ENCODE measurements around the gene TRANK1. TPM values are rescaled to one million over a fixed set of nuclear protein-coding genes. Genes with fewer than 3 reads are reported as not detected.

TRANK1 gene
- total RNA-seq, 1 experiment from 2014 or later: 1.1 TPM

- no peak for TF ChIP-seq POLR2AphosphoS5 (IDR thresholded peaks at IDR 0.05; ENCODE audit: low read depth, low read length)
- no peak for TF ChIP-seq SIN3A (IDR thresholded peaks at IDR 0.05; ENCODE audit: low read depth)
- TF ChIP-seq ZFX (IDR thresholded peaks at IDR 0.05): no peak
- TF ChIP-seq, protein P1, sequence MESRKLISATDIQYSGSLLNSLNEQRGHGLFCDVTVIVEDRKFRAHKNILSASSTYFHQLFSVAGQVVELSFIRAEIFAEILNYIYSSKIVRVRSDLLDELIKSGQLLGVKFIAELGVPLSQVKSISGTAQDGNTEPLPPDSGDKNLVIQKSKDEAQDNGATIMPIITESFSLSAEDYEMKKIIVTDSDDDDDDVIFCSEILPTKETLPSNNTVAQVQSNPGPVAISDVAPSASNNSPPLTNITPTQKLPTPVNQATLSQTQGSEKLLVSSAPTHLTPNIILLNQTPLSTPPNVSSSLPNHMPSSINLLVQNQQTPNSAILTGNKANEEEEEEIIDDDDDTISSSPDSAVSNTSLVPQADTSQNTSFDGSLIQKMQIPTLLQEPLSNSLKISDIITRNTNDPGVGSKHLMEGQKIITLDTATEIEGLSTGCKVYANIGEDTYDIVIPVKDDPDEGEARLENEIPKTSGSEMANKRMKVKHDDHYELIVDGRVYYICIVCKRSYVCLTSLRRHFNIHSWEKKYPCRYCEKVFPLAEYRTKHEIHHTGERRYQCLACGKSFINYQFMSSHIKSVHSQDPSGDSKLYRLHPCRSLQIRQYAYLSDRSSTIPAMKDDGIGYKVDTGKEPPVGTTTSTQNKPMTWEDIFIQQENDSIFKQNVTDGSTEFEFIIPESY (IDR thresholded peaks at IDR 0.05; ENCODE audit: extremely low read depth, insufficient replicate concordance, low read length): no peak
- TF ChIP-seq, protein P2, sequence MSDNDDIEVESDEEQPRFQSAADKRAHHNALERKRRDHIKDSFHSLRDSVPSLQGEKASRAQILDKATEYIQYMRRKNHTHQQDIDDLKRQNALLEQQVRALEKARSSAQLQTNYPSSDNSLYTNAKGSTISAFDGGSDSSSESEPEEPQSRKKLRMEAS (IDR thresholded peaks at IDR 0.05): no peak
Observed at GRCh38 chr3:36876181-36876936, 68.5 kb downstream of the TRANK1 start (continued).

- no peaks in the 10 kb centered on the region for H3K9me2 ChIP-seq (ENCODE audit: insufficient read depth)
- intact Hi-C loops (cut with micrococcal nuclease): no loop called here
- ChIA-PET CTCF (no interaction called here), RAD21 (ENCODE audit: low non-redundant PET in 1 of 2, low total read pairs in 2 of 2, uncharacterized antibody in 2 of 2, unreplicated experiment in 2 of 2) (no interaction called here), POLR2A (no interaction called here)
- BruUV-seq (replicated peaks): no TSS peak
- H2AFZ ChIP-seq (ENCODE audit: low read depth, low read length, poor library complexity, severe bottlenecking): no peak overlapping the region
- no peak for DNase-seq (ENCODE audit: low read depth, low spot score)
- H3K9me3 ChIP-seq (ENCODE audit: control insufficient read depth in 1 of 2, insufficient read depth in 1 of 2, low read depth in 1 of 2, low read length in 2 of 2): no peaks in the 10 kb centered on the region
- H3K4me2 ChIP-seq (ENCODE audit: low read length): no peak overlapping the region
- H3K4me1 ChIP-seq (ENCODE audit: control insufficient read depth in 1 of 2, insufficient read depth in 2 of 2, low read length in 2 of 2): no peaks in the 10 kb centered on the region
- no peak overlapping the region for H3K4me3 ChIP-seq (replicated peaks in 1 of 2; ENCODE audit: low read depth in 1 of 2, low read length in 2 of 2)
- H3K27ac ChIP-seq (ENCODE audit: low read depth, low read length): no peak overlapping the region
- H3K9ac ChIP-seq (ENCODE audit: low read length): no peak overlapping the region
- H4K20me1 ChIP-seq (ENCODE audit: insufficient read depth): no peaks in the 10 kb centered on the region
- peaks cover 7% of the 10 kb centered on the region; the same call in 1 of the 2 replicates for H3K27me3 ChIP-seq (ENCODE audit: insufficient read depth, low read length)
- no peak for ATAC-seq
- H3K79me2 ChIP-seq (ENCODE audit: insufficient read depth, low read length): no peaks in the 10 kb centered on the region
- no peaks in the 10 kb centered on the region for H3K36me3 ChIP-seq (ENCODE audit: control insufficient read depth in 1 of 2, insufficient read depth in 2 of 2, low read length in 2 of 2)
- TF ChIP-seq FOSL1 (IDR thresholded peaks at IDR 0.05; ENCODE audit: low read depth) (no peak), ATF3 (IDR thresholded peaks at IDR 0.05) (no peak), TCF7L2 (IDR thresholded peaks at IDR 0.05; ENCODE audit: borderline replicate concordance, extremely low read depth, insufficient read depth, insufficient read length) (no peak), POLR2AphosphoS5 (IDR thresholded peaks at IDR 0.05; ENCODE audit: low read depth, low read length) (no peak), EGR1 (IDR thresholded peaks at IDR 0.05; ENCODE audit: low read depth) (no peak), EZH2phosphoT487 (IDR thresholded peaks at IDR 0.05; ENCODE audit: borderline replicate concordance) (no peak), ELF1 (IDR thresholded peaks at IDR 0.05; ENCODE audit: borderline replicate concordance, low read depth) (no peak), SRF (IDR thresholded peaks at IDR 0.05; ENCODE audit: low read depth) (no peak), CBX3 (IDR thresholded peaks at IDR 0.05; ENCODE audit: low read depth) (no peak), SP1 (IDR thresholded peaks at IDR 0.05; ENCODE audit: low read depth) (no peak), ZFX (IDR thresholded peaks at IDR 0.05) (no peak)
- TF ChIP-seq, protein P3, sequence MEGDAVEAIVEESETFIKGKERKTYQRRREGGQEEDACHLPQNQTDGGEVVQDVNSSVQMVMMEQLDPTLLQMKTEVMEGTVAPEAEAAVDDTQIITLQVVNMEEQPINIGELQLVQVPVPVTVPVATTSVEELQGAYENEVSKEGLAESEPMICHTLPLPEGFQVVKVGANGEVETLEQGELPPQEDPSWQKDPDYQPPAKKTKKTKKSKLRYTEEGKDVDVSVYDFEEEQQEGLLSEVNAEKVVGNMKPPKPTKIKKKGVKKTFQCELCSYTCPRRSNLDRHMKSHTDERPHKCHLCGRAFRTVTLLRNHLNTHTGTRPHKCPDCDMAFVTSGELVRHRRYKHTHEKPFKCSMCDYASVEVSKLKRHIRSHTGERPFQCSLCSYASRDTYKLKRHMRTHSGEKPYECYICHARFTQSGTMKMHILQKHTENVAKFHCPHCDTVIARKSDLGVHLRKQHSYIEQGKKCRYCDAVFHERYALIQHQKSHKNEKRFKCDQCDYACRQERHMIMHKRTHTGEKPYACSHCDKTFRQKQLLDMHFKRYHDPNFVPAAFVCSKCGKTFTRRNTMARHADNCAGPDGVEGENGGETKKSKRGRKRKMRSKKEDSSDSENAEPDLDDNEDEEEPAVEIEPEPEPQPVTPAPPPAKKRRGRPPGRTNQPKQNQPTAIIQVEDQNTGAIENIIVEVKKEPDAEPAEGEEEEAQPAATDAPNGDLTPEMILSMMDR (IDR thresholded peaks at IDR 0.05 in 2 of 3, conservative IDR thresholded peaks at IDR 0.05 in 1 of 3; ENCODE audit: borderline replicate concordance in 1 of 3, insufficient read depth in 1 of 3, low read depth in 2 of 3, low read length in 2 of 3): no peak
- TF ChIP-seq, protein P2 (IDR thresholded peaks at IDR 0.05): no peak
- TF ChIP-seq, protein P4, sequence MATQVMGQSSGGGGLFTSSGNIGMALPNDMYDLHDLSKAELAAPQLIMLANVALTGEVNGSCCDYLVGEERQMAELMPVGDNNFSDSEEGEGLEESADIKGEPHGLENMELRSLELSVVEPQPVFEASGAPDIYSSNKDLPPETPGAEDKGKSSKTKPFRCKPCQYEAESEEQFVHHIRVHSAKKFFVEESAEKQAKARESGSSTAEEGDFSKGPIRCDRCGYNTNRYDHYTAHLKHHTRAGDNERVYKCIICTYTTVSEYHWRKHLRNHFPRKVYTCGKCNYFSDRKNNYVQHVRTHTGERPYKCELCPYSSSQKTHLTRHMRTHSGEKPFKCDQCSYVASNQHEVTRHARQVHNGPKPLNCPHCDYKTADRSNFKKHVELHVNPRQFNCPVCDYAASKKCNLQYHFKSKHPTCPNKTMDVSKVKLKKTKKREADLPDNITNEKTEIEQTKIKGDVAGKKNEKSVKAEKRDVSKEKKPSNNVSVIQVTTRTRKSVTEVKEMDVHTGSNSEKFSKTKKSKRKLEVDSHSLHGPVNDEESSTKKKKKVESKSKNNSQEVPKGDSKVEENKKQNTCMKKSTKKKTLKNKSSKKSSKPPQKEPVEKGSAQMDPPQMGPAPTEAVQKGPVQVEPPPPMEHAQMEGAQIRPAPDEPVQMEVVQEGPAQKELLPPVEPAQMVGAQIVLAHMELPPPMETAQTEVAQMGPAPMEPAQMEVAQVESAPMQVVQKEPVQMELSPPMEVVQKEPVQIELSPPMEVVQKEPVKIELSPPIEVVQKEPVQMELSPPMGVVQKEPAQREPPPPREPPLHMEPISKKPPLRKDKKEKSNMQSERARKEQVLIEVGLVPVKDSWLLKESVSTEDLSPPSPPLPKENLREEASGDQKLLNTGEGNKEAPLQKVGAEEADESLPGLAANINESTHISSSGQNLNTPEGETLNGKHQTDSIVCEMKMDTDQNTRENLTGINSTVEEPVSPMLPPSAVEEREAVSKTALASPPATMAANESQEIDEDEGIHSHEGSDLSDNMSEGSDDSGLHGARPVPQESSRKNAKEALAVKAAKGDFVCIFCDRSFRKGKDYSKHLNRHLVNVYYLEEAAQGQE (IDR thresholded peaks at IDR 0.05; ENCODE audit: low read depth): no peak
Observed at GRCh38 chr3:36875397-36875796, 69.5 kb downstream of the TRANK1 start.
